HG03457 (cell line): ENCODE measurements around the gene ADCY2.

ENCODE experiments used
- ATAC-seq: cut with Tn5 transposase; IDR thresholded peaks from one replicate; pipeline ENCODE4 v1.9.1; 2021; ENCODE audit warnings: moderate number of reproducible peaks; ENCODE audit not compliant: unreplicated experiment

The ADCY2 gene

DNA sequence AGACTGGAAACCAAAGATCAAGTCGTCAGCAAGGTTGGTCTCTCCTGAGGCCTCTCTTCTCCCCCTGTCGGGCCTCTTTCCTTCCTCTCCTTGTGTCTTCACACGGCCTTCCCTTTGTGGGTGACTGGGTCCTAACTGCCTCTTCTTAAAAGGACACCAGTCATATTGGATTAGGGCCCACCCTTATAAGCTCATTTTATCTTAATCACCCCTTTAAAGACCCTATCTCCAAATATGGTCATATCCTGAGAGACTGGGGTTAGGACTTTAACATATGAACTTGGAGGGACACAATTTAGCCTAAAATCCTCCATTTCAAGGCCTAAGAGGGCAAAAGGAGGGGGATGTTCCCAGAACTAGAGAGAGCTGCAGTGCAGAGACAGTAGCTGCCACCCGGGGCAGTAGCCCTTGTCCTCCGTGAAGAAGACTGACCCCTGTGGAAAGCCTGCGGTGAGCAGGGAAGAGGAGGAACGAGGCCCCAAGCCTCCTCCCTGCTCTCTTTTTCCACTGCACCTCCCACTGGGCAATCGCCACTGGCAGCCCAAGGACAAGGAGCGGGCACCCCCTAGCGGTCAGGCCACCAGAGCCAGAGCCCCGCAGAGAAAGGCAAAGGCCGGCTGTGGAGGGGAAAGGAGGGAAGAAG lies 420.1 kb downstream of the ADCY2 start:
- ATAC-seq = peak; percentile 95

DNA sequence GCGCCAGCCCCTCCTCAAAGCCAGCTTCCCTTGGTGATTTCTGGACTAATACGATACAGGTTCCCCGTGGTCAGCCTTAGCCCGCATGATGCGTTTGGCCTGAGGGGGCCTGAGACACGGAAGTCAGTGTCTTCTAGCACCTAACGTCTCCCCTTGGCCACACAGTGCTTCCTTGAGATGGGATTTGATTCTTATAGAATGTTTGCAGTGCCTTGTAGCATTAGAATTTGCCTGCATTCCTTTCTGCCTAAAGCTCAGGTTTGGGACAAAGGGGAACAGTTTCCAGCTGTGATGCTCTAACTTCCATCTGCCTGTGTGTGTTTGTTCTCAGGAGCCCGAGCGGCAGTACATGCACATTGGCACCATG lies 420.6 kb downstream of the ADCY2 start:
- ATAC-seq = no peak

DNA sequence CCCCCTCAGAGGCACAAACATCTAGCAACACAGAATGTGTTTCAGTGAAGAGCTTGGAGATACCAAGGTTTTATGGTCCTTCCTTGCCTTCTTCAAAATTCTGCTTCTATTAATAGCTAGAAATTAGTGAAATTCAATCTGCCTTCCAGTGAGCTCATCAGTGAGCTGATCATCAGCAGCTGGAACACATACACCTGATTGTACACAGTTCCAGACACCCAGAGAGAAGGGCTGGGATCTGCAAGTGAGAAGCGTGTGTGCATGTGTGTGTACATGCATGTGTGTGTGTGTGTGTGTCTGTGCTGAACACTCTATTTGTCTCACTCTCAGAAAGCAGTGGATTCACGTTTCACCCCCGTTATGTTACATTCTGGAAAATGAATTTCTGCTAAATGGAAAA lies 426.5 kb downstream of the ADCY2 start:
- ATAC-seq = no peak

DNA sequence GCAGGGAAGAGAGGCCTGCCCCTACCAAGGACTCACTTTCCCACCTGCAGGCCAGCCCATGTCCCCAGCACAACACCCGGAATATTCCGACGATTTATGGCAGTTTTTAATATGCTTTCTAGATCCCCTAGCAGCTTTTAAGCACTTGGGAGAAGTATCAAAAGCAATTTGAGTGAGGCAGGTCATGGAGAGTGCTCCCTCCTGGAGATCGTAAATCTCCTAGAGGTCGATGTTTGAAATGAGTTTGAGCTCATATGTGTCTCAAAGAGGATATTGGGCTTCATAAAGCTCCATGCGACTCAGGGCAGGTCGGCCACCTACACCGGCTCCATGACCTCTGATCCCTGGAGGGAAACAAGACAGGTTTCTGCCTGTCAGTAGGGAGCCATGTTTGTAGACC lies 427.7 kb downstream of the ADCY2 start:
- ATAC-seq = no peak

DNA sequence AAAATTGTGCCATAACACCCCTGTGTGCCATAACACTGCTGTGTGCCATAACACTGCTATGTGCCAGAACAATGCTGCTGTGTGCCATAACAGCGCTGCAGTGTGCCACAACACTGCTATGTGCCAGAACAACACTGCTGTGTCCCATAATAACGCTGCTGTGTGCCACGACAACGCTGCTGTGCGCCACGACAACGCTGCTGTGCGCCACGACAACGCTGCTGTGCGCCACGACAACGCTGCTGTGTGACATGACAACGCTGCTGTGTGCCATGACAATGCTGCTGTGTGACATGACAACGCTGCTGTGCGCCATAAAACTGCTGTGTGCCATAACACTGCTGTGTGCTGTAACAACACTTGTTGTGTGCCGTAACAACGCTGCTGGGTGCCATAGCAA lies 429.1 kb downstream of the ADCY2 start:
- ATAC-seq = no peak

DNA sequence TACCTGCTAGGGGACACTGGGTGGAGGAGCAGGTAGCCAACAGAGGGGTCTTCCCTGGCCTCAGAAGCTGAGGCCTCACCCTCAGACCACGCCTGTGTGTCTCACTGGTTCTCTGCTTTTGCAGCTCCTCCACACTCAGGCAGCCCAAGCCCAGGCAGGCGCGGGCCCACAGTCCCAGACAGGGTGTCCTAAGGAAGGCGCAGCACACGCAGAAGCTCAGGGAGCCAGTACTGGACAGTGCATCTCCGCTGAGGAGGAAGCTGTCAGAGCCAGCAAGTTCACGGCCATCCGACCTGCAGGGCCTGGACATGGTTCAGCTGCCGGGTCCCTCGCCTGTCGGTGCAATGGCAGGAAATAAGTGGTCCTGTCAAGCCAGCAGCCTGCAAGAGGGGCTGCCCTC lies 429.7 kb downstream of the ADCY2 start:
- no peak for ATAC-seq

DNA sequence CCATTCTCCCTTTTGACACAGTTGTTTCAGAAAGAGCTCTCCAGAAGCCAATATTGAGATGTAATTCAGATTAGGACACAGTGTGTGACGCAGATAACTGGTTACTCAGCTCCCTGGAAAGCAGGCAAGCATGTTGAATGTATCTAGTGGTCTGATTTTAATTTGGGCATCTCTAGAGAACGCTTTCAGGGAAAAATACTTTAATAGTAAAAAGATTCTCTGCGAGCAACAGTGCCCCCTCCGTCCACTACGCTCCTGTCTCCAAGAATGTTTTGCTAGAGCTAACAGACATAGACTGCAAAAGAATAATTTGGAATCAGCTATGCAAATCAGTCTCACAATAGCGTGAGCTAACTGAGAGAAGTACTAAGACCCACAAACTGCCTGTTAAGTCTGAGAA lies 431.7 kb downstream of the ADCY2 start:
- no peak for ATAC-seq

DNA sequence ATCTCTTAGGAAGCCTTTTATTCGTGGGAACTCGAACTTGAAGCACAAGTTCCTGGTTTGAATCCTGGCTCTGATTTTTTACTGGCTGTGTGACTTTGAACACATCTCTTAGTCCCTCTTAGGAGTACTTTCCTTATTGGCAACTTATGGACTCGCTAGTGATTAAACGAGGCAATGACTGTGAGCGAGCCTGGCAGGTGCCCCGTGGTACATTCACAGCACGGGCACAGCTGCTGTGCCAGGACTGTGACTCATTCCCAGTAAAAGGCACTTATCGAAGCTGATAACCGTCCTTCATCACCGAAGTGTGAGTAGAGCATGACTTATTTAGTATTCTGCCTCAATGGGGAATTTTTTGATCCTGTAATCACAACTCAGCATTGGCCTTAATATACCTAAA lies 432.3 kb downstream of the ADCY2 start:
- ATAC-seq = no peak

DNA sequence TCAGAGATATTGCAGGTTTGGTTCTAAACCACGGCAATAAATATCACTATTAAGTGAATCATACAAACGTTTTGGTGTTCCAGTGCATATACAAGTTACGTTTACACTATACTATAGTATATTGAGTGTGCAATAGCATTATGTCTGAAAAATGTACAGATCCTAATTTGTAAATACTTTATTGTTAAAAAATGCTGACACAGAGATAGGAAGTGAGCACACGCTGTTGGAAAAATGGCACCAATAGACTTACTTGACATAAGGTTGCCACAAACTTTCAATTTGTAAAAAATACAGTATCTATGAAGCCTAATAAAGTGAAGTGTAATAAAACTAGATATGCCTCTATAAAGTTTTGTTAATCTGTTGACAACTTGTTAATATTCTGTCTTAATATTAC lies 439.0 kb downstream of the ADCY2 start:
- no peak for ATAC-seq

DNA sequence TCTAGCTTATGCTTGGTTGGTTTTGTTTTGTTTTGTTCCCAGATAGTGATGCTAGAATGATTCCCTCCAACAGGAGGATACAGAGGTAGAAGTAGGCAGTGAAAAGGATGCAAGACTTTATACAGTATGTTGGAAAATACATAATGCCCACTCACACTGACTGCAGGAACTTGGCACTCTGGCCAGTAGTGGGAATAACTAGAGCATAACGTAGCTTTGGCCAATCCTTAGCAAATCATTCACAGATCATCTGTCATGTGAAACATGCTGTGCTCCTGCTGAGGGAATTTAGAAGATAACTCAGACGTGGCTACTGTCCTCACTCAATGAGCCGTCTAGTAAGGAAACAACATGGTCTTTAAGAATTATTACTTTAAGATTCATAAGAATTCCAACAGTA lies 441.5 kb downstream of the ADCY2 start:
- no peak for ATAC-seq

DNA sequence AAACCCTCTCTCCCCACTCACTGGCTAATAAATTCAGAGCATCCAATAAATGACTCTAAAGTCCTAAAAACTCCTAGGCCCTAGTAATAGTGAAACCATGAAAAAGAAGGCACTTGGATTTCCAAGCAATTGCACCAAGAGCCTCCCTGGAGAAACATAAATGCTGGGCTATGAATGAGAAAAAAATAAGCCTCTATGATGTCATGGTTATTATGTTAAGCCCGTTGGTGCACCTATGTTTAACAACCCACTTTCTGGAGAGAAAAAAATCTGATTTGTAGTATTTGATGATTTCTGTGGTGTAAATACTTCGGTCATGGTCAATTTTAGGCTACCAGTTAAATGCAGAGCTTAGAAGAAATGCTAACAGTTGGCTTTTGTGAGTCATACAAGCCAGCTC lies 446.6 kb downstream of the ADCY2 start:
- ATAC-seq = no peak

DNA sequence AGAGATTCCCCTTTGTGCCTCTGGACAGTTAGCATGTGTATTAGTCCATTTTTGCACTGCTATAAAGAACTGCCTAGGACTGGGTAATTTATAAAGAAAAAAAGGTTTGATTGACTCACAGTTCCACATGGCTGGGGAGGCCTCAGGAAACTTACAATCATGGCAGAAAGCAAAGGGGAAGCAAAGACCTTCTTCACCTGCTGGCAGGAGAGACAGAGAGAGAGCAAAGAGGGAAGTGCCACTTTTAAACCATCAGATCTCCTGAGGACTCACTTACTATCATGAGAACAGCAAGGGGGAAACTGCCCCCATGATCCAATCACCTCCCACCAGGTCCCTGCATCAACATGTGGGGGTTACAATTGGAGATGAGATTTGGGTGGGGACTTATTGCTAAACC lies 449.0 kb downstream of the ADCY2 start:
- no peak for ATAC-seq

DNA sequence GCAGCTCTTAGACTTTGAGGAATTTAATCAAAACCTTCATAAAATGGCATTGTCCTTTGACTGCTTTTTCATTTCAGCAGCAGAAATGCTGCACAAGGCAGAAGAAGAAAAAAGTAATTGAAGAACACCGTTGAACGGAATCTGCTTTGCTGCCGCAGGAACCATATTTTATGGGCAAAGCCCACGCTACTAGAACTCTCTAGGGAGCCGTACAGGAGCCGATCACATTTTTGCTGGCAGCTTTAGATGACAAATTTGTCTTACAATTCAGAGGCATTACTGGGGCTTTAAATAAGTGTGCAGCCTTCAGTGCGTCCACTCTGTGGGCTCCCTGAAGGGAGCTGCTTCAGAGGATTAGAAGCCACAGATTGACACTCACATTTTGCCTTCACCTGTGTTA lies 449.6 kb downstream of the ADCY2 start:
- no peak for ATAC-seq

DNA sequence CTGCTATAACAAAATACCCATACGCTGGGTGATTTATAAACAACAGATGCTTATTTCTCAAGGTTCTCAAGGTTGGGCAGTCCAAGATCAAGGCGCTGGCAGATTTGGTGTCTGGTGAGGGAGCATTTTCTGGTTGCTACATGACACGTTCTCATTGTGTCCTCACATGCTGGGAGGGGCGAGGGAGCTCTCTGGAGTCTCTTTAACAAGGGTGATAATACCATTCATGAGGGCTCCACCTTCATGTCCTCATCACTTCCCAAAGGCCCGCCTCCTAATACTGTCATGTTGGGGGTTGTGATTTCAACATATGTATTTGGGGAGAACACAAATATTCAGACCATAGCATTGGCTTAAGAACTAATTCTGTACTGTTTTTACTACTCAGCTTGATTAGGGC lies 450.4 kb downstream of the ADCY2 start:
- no peak for ATAC-seq

DNA sequence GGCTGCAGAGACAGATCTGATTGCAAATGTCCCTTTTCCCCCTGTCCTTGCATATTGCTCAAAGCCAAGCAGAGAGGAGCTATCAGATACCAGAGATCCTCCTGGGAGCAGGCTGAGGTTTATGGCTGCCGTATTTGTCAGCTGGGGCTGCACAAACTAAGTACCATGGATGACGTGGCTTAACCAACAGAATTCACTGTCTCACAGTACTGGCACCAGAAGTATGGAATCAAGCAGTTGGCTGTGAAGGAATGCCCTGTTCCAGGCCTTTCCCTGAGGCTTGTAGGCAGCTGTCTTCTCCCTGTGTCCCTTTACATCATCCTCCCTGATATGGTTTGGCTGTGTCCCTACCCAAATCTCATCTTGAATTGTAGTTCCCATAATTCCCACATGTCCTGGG lies 452.4 kb downstream of the ADCY2 start:
- ATAC-seq = no peak

DNA sequence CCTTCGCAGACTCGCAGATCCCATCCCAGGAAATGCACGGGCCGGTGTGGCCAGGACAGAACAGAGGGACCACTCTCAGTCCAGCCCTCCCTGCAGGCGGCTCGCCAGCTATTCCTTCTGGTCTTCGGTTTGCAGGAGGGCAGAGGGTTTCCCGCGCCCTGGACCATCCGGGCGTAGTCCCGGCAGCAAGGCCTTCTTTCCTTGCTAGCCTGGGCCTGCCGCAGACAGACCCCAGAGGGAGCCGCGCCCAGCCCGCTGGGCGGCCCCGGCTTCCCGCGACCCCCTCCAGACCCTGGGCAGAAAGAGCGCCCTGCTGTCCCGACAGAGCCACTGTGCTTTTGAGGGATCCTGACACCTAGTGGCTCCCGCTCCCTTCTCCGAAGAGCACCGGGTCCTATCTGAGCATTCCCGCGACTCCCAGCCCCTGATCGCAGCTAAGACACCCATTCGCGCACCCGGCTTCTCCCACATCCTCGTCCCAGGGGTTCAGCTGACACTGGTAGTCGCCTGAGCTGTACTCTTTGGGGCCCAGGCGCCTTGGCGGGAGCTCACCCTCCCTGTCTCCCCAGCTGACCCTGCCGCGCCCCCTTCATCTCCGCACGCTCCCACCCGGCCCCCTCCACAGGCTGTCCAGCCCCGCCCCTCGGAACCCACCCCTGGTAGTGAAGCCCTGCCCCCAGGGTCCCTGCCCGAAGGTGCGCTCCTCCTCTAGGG lies 453.9 kb downstream of the ADCY2 start:
- ATAC-seq = no peak

DNA sequence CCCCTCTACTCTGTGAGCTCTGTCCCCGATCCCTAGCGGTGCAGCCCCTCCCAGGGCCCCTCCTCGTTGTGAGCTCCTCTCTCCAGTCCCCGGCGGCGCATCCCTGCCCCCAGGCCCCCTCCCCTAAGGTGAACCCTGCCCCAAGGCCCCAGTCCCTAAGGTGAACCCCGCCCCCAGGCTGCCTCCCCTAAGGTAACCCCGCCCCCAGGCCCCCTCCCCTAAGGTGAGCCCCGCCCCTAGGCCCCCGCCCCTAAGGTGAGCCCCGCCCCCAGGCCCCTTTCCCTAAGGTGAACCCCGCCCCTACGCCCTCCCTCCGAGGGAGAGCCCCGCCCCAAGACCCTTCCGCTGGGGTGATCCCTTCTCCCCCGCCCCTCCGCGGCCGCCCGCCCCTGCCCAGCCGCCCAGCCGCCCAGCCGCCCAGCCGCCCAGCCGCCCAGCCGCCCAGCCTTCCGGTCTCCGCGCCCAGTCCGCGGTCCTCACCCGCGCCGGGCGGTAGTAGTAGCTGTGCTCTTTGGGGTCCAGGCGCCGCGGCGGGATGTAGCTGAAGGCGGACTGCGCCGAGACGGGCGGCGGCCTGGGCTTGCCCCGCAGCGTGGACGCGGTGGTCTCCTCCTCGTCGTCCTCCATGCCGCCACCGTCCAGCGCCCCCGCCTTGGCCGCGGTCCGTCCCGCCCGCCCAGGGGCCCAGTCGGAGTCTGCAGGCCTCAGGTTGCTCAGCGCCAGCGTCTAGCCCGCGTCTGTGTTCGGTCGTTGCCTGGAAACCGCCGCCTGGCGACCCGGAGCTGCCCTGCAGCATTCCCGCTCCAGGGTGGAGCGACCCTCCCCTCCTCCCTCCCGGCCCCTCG lies 454.7 kb downstream of the ADCY2 start, which contains the start of gene CFAP90:
CFAP90 (minus strand) TSS at position 739 of the 845 bp plus-strand sequence; CDS start at position 627, 112 bp downstream.
- no peak for ATAC-seq

DNA sequence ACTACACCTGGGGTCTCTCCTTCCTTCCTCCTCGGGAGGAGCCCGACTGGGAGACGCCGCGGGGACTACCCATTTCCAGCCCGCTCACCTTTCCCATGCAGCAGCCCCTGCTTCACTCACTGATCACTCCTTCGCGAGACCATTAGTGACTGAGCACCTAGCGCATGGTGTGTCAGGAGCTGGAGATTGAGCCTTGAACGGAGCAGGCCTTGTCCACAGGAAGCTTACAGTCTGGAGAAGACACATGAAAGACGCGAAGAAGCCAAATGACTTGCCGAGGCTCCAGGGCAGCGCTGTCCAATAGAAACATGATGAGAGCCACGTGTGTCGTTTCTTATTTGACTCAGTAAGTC lies 455.3 kb downstream of the ADCY2 start:
- ATAC-seq = no peak

DNA sequence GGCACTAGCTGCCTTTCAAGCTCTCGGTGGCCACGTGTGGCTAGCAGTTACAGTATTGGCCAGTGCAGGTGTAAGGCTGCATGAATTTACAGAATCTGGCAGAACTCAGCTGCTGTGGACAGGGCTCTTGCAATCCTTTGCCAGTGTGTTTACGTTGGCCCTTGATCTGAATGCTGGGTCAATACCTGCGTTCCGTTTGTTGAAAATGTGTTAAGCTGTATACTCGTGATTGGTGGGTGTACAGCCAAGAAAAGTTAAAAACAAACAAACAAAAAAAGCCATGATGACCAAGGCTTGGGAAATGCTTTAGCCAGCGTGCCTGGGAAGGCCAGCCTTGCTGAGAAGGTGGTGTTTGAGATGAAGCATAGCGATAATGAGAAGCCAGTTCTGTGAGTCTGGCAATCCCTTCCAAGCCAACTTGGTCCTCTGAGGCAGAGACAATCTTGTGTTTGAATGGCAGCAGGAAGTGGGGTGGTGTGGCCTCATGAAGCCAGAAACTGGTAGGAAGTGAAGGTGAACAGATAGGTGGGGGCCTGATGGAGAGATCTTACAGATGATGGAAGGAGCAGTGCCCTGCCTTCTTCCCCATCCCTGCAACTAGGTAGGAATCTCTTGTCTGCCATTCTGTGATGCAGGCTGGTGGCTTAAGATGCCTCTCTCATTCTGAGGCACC lies 455.8 kb downstream of the ADCY2 start:
- ATAC-seq = no peak

DNA sequence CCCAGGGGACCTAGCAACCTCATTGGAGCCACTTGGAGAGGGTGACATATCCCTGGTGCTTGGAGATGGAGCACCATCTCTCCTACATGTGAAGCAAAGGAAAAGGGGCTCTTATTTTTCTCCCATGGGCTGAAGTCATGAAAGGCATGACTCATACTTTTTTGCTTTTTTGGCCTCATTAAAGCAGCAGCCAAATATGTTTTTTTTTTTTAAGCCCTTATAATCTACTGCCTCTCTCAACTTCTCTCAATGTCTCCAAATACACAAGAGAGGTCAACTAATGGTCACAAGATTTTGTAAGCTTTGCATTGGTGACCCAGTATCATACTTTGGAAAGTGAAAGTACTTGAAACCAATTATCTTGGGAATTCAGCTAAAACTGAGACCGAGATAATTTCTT lies 456.6 kb downstream of the ADCY2 start:
- ATAC-seq = no peak

DNA sequence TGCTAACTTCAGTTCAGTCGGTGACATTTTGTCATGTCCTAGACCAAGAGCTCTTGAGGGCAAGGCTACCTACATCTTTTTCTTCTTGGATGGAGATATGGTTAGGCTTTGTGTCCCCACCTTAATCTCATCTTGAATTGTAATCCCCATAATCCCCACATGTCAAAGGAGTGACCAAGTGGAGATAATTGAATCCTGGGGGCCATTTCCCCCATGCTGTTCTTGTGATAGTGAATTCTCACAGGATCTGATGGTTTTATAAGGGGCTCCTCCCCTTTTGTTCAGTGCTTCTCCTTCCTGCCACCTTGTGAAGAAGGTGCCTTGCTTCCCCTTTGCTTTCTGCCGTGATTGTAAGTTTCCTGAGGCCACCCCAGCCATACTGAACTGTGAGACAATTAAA lies 457.1 kb downstream of the ADCY2 start:
- ATAC-seq = no peak

DNA sequence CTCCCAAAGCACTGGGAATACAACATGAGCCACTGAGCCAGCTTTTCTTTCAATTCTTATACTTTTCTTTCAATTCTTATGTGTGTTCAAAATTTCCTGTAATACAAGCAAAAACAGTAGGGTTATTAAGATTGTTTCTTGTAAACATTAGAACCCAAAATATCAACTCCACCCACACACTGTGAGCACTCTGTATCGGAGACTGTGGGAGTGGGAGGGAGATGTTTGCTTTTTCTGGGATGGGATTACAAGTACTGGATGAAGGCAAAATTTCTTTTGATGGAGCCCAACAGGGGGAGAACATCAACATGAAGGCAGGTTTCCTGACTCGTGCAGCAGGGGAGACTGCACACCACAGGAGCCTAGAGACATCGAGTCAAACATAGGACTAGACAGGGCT lies 459.7 kb downstream of the ADCY2 start:
- ATAC-seq = no peak
